GM12874 (cell line): ENCODE results near the gene CRYBA2.

Experiments
- CTCF ChIP-seq: IDR thresholded peaks from 2 replicates; pipeline ENCODE4 v1.5.1; 2011; ENCODE audit warnings: low read depth, mild to moderate bottlenecking, control low read depth, low read length, moderate library complexity; ENCODE audit not compliant: insufficient read depth

The CRYBA2 gene

GRCh38 chr2:218993345-218994315, at the start of gene CRYBA2:
Gene CRYBA2 (minus strand): TSS chr2:218993422. CDS start chr2:218993176, 246 bp downstream.
- no peak for TF ChIP-seq CTCF

GRCh38 chr2:219042750-219043149, 49.5 kb upstream of the CRYBA2 start:
- TF ChIP-seq CTCF, result no peak

- no peak for TF ChIP-seq CTCF
Measured at GRCh38 chr2:219042157-219042556, 48.9 kb upstream of the CRYBA2 start.

GRCh38 chr2:219041252-219041651, 48.0 kb upstream of the CRYBA2 start, which contains the start of gene CFAP65:
Gene CFAP65 (minus strand): TSS chr2:219041516. CDS start chr2:219039048, 2,468 bp downstream.
- TF ChIP-seq CTCF, result no peak

GRCh38 chr2:219038600-219038999, 45.4 kb upstream of the CRYBA2 start:
- TF ChIP-seq CTCF, result no peak

GRCh38 chr2:219037783-219038499, 44.7 kb upstream of the CRYBA2 start:
- TF ChIP-seq CTCF, result no peak

- TF ChIP-seq CTCF, result no peak
Measured at GRCh38 chr2:219035942-219036341, 42.7 kb upstream of the CRYBA2 start.
